WTC11 (cell line): Measurements from ENCODE around the gene GPATCH8.

ENCODE experiments used
- CBFB ChIP-seq: sonication (generic); formaldehyde crosslinking; IDR thresholded peaks from 2 replicates; pipeline ENCODE4 v1.8.1; 2022; ENCODE audit warnings: mild to moderate bottlenecking, low read depth, missing genetic modification reagents
- TCF7 ChIP-seq: sonication (generic); formaldehyde crosslinking; IDR thresholded peaks from 2 replicates; pipeline ENCODE4 v1.8.0; 2022; ENCODE audit warnings: mild to moderate bottlenecking, low read depth, missing genetic modification reagents, moderate library complexity
- TF ChIP-seq, protein P1 (sequence below): sonication (generic); formaldehyde crosslinking; IDR thresholded peaks from 2 replicates; pipeline ENCODE4 v1.8.1; 2022; ENCODE audit warnings: missing genetic modification reagents, borderline replicate concordance

- no peak for TF ChIP-seq TCF7 (CRISPR knock-in tag)
- no peak for TF ChIP-seq CBFB (CRISPR knock-in tag)
- TF ChIP-seq, protein P1, sequence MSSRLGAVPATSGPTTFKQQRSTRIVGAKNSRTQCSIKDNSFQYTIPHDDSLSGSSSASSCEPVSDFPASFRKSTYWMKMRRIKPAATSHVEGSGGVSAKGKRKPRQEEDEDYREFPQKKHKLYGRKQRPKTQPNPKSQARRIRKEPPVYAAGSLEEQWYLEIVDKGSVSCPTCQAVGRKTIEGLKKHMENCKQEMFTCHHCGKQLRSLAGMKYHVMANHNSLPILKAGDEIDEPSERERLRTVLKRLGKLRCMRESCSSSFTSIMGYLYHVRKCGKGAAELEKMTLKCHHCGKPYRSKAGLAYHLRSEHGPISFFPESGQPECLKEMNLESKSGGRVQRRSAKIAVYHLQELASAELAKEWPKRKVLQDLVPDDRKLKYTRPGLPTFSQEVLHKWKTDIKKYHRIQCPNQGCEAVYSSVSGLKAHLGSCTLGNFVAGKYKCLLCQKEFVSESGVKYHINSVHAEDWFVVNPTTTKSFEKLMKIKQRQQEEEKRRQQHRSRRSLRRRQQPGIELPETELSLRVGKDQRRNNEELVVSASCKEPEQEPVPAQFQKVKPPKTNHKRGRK (CRISPR knock-in tag) = no peak
Measured at GRCh38 chr17:44394833-44395232, 108.4 kb downstream of the GPATCH8 start.
